Activated CD4-positive, alpha-beta T cell treated with anti-CD3 and anti-CD28 coated beads, Interleukin-2, amount 50 U/mL, for 24 hours (primary cell): ENCODE measurements around the gene ZNF469.

Experiments used
- DNase-seq, 2 donors: peaks; one replicate each; pipeline ENCODE4 v3.0.0-alpha.2; 2020; ENCODE audit warnings: low read depth in 1 of 2, low spot score in 1 of 2

Gene ZNF469

GRCh38 chr16:88346680-88347505 is 35.9 kb upstream of the ZNF469 start:
- DNase-seq = no peak

GRCh38 chr16:88347656-88348376 is 34.9 kb upstream of the ZNF469 start:
- no peak for DNase-seq

GRCh38 chr16:88348377-88349152 is 34.2 kb upstream of the ZNF469 start:
- DNase-seq = no peak

- DNase-seq = no peak
Measured at GRCh38 chr16:88349153-88349902, 33.4 kb upstream of the ZNF469 start.

- no peak for DNase-seq
Measured at GRCh38 chr16:88349903-88350900, 32.6 kb upstream of the ZNF469 start.

GRCh38 chr16:88350922-88351321 is 31.8 kb upstream of the ZNF469 start:
- DNase-seq = no peak

- no peak for DNase-seq
Measured at GRCh38 chr16:88351491-88352101, 31.2 kb upstream of the ZNF469 start.

GRCh38 chr16:88352261-88353200 is 30.2 kb upstream of the ZNF469 start:
- DNase-seq = no peak

GRCh38 chr16:88353232-88353631 is 29.5 kb upstream of the ZNF469 start:
- no peak for DNase-seq

GRCh38 chr16:88353691-88354090 is 29.1 kb upstream of the ZNF469 start:
- no peak for DNase-seq

- DNase-seq = no peak
Measured at GRCh38 chr16:88354229-88355092, 28.3 kb upstream of the ZNF469 start.

GRCh38 chr16:88355093-88355388 is 27.7 kb upstream of the ZNF469 start:
- DNase-seq = no peak

- no peak for DNase-seq
Measured at GRCh38 chr16:88355389-88356123, 27.2 kb upstream of the ZNF469 start.

- DNase-seq = no peak
Measured at GRCh38 chr16:88356124-88356726, 26.5 kb upstream of the ZNF469 start.

- no peak for DNase-seq
Measured at GRCh38 chr16:88356727-88357199, 26.0 kb upstream of the ZNF469 start.

GRCh38 chr16:88357317-88358022 is 25.3 kb upstream of the ZNF469 start:
- DNase-seq = no peak
